GM19023 (cell line): ENCODE measurements around the gene CST5.
"Not testable (repeated sequence)": the region's sequence is repeated elsewhere in the genome, so short reads cannot be mapped to it uniquely, and the experiment has no call there.

Experiments used
- ATAC-seq: cut with Tn5 transposase; IDR thresholded peaks from one replicate; pipeline ENCODE4 v1.9.1; 2021; ENCODE audit warnings: mild to moderate bottlenecking, moderate library complexity; ENCODE audit not compliant: unreplicated experiment

The CST5 gene

DNA sequence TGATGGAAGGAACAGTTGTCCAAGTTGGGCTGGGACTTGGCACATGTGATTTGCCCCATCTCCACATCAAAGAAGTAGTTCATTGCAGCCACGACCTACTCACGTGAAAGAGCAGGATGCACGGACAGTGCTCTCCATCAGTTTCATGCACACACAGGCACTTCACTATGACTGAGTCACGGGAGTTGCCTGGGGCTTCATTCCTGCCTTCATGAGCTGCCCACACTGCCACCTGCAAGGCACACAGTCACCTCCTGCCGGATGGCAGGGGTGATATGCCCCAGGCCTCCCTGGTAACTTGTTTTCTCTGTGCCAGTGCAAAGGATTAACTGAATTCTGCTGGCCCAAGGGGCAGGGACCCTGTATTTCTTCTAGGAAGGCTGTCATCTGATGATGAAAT lies 22.8 kb downstream of the CST5 start:
- ATAC-seq: no peak

- no peak for ATAC-seq
Measured at GRCh38 chr20:23856226-23856625, 23.3 kb downstream of the CST5 start.

- no peak for ATAC-seq
Measured at GRCh38 chr20:23841693-23842092, 37.9 kb downstream of the CST5 start.

DNA sequence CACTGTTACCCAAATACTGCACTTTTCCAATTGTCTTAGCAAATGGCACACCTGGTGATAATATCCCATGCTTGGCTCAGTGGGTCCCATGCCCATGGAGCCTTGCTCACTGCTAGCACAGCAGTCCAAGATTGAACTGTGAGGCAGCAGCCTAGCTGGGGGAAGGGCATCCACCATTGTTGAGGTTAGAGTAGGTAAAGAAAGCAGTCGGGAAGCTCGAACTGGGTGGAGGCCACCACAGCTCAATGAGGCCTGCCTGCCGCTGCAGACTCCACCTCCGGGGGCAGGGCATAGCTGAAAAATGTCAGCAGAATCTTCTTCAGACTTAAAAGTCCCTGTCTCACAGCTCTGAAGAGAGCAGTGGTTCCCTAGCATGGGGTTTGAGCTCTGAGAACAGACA lies 43.8 kb downstream of the CST5 start:
- ATAC-seq: no peak

DNA sequence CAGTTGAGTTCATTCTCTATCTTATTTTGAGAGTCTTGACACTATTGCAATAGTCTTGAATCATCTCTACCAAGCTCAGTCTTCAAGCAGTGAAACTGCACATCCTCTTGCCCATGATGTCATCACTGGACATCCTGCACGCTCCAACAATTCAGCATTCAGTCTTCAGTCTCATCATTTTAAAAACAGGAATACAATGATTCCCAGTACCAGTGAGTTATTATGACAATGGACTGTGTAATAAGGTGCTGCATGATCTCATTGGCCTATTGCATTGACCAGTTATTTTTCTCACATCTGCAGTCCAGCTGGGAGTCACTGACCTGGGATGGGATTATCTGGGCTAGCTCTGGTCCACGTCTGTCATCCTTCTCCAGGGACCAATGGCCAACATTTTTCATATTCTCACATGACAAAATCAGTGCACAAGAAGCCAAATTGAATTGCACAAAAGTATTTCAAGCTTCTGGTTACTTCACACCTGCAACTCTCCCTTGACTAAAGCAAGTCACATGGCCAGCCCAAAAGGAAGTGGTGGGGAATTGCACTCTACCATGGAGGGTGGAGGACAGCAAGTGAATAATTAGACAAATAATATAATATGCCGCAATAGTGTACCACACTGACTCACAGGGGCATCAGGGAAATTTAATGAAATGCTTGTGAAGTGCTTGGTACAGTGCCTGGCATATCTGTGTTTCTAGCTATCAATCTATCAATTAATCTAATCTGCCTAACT lies 46.6 kb downstream of the CST5 start:
- ATAC-seq: no peak

- not testable (repeated sequence) for ATAC-seq
Measured at GRCh38 chr20:23831961-23832360, 47.6 kb downstream of the CST5 start.

- ATAC-seq: no peak
Measured at GRCh38 chr20:23826541-23827021, 53.0 kb downstream of the CST5 start, which contains the start of gene CST2. TSS of gene CST2 (minus strand) at chr20:23826729. CDS start at chr20:23826660, 69 bp downstream.
